ENCODE results near the gene ACSF3. TPM values are rescaled to one million over a fixed set of nuclear protein-coding genes. Genes with fewer than 3 reads are reported as not detected.

The ACSF3 gene
- total RNA-seq, 4 donors from 2014 or later, result 17.8 to 20.7 (median 19.4) TPM

- Histone ChIP-seq H3K27ac (no peak overlapping the region), H3K9me3 (no peaks in the 10 kb centered on the region), H3K27me3 (peaks cover 12 to 24% (median 22%) of the 10 kb centered on the region in 3 donors), H3K4me3 (no peak overlapping the region), H3K36me3 (no peaks in the 10 kb centered on the region), H3K4me1 (no peaks in the 10 kb centered on the region)
- DNase-seq (no peak), ATAC-seq (no peak)
- intact Hi-C loops (cut with DNase I; ENCODE audit: low total_unique reads) (no loop called here), in situ Hi-C loops (cut with MboI; ENCODE audit: low sequenced_read_pairs in 4 of 4) (no loop called here)
- TF ChIP-seq CTCF (IDR thresholded peaks at IDR 0.05 in 4 of 5, conservative IDR thresholded peaks at IDR 0.05 in 1 of 5) (no peak), POLR2A (IDR thresholded peaks at IDR 0.05) (no peak)
Observed at GRCh38 chr16:89074803-89075688, 18.6 kb upstream of the ACSF3 start.

- H3K9me3 ChIP-seq, result no peaks in the 10 kb centered on the region
- no peak for ATAC-seq
- no peaks in the 10 kb centered on the region for H3K36me3 ChIP-seq
- in situ Hi-C loops (cut with MboI; ENCODE audit: low sequenced_read_pairs in 4 of 4), result no loop called here
- no peak for DNase-seq
- TF ChIP-seq POLR2A (IDR thresholded peaks at IDR 0.05) (no peak), CTCF (IDR thresholded peaks at IDR 0.05 in 4 of 5, conservative IDR thresholded peaks at IDR 0.05 in 1 of 5) (no peak)
- intact Hi-C loops (cut with DNase I; ENCODE audit: low total_unique reads), result no loop called here
- no peak overlapping the region for H3K27ac ChIP-seq
- peaks cover 17 to 28% (median 22%) of the 10 kb centered on the region in 3 donors for H3K27me3 ChIP-seq
- H3K4me1 ChIP-seq, result no peaks in the 10 kb centered on the region
- H3K4me3 ChIP-seq, result no peak overlapping the region
Observed at GRCh38 chr16:89076159-89076558, 17.5 kb upstream of the ACSF3 start.

GRCh38 chr16:89077076-89077475, 16.6 kb upstream of the ACSF3 start:
- no peaks in the 10 kb centered on the region for H3K9me3 ChIP-seq
- ATAC-seq (no peak), DNase-seq (no peak)
- H3K27ac ChIP-seq, result no peak overlapping the region
- H3K4me1 ChIP-seq, result no peaks in the 10 kb centered on the region
- H3K4me3 ChIP-seq, result no peak overlapping the region
- intact Hi-C loops (cut with DNase I; ENCODE audit: low total_unique reads), result no loop called here
- TF ChIP-seq POLR2A (IDR thresholded peaks at IDR 0.05), result no peak
- TF ChIP-seq CTCF (IDR thresholded peaks at IDR 0.05 in 4 of 5, conservative IDR thresholded peaks at IDR 0.05 in 1 of 5), result no peak
- peaks cover 14 to 19% (median 15%) of the 10 kb centered on the region in 3 donors for H3K27me3 ChIP-seq
- in situ Hi-C loops (cut with MboI; ENCODE audit: low sequenced_read_pairs in 4 of 4), result no loop called here
- H3K36me3 ChIP-seq, result no peaks in the 10 kb centered on the region

GRCh38 chr16:89078172-89078571, 15.5 kb upstream of the ACSF3 start:
- Histone ChIP-seq H3K4me1 (no peaks in the 10 kb centered on the region), H3K4me3 (no peak overlapping the region), H3K9me3 (no peaks in the 10 kb centered on the region), H3K27me3 (peaks cover 4 to 10% (median 8%) of the 10 kb centered on the region in 3 donors), H3K27ac (no peak overlapping the region), H3K36me3 (no peaks in the 10 kb centered on the region)
- intact Hi-C loops (cut with DNase I; ENCODE audit: low total_unique reads) (no loop called here), in situ Hi-C loops (cut with MboI; ENCODE audit: low sequenced_read_pairs in 4 of 4) (no loop called here)
- TF ChIP-seq CTCF (IDR thresholded peaks at IDR 0.05 in 4 of 5, conservative IDR thresholded peaks at IDR 0.05 in 1 of 5) (no peak), POLR2A (IDR thresholded peaks at IDR 0.05) (no peak)
- DNase-seq, result no peak
- ATAC-seq, result no peak

Measured in gastrocnemius medialis (tissue), 4 donors.